SK-N-SH treated with all-trans-retinoic acid at 6 μM for 48 hours (cell line): ENCODE data around the gene DUOX2.

Source experiments
- ATAC-seq: fragments of 200-7000 bp; cut with Tn5 transposase; 3 replicates; pipeline ENCODE4 v1.9.1; 2020; ENCODE audit warnings: mild to moderate bottlenecking, moderate library complexity
- BACH2 ChIP-seq: fragments of 250-450 bp; sonication (Bioruptor Pico); IDR thresholded peaks from 2 replicates; pipeline ENCODE4 v1.9.0; 2021; ENCODE audit warnings: mild to moderate bottlenecking, borderline replicate concordance
- CREB5 ChIP-seq: fragments of 250-450 bp; sonication (Bioruptor Pico); IDR thresholded peaks from 2 replicates; pipeline ENCODE4 v1.5.1; 2020; ENCODE audit warnings: low read depth, mild to moderate bottlenecking, moderate library complexity
- CSDC2 ChIP-seq: fragments of 250-450 bp; sonication (Bioruptor Pico); IDR thresholded peaks from 2 replicates; pipeline ENCODE4 v1.5.0; 2020; ENCODE audit warnings: mild to moderate bottlenecking, moderate library complexity
- CSRNP3 ChIP-seq: fragments of 250-450 bp; sonication (Bioruptor Pico); IDR thresholded peaks from 2 replicates; pipeline ENCODE4 v1.5.1; 2021; ENCODE audit warnings: mild to moderate bottlenecking, moderate library complexity
- ESRRG ChIP-seq: fragments of 250-450 bp; sonication (Bioruptor Pico); IDR thresholded peaks from 2 replicates; pipeline ENCODE4 v1.6.1; 2021; ENCODE audit warnings: mild to moderate bottlenecking
- ISL1 ChIP-seq: fragments of 250-450 bp; sonication (Bioruptor Pico); IDR thresholded peaks from 2 replicates; pipeline ENCODE4 v2.1.2; 2022; ENCODE audit warnings: mild to moderate bottlenecking, moderate library complexity
- OSR1 ChIP-seq: fragments of 250-450 bp; sonication (Bioruptor Pico); IDR thresholded peaks from 2 replicates; pipeline ENCODE4 v1.8.0; 2022; ENCODE audit warnings: moderate library complexity, mild to moderate bottlenecking, inconsistent platforms
- PATZ1 ChIP-seq: fragments of 250-450 bp; sonication (Bioruptor Pico); IDR thresholded peaks from 2 replicates; pipeline ENCODE4 v1.8.0; 2020; ENCODE audit warnings: mild to moderate bottlenecking, moderate library complexity, borderline replicate concordance
- POU6F1 ChIP-seq: fragments of 250-450 bp; sonication (Bioruptor Pico); IDR thresholded peaks from 2 replicates; pipeline ENCODE4 v1.8.0; 2021; ENCODE audit warnings: low read depth, mild to moderate bottlenecking, moderate library complexity, borderline replicate concordance
- PPARA ChIP-seq: fragments of 250-450 bp; sonication (Bioruptor Pico); IDR thresholded peaks from 2 replicates; pipeline ENCODE4 v1.5.0; 2020; ENCODE audit warnings: mild to moderate bottlenecking, borderline replicate concordance
- RARB ChIP-seq: fragments of 250-450 bp; sonication (Bioruptor Pico); IDR thresholded peaks from 2 replicates; pipeline ENCODE4 v1.8.0; 2021; ENCODE audit warnings: mild to moderate bottlenecking, moderate library complexity
- TCF4 ChIP-seq: fragments of 250-450 bp; sonication (Bioruptor Pico); IDR thresholded peaks from 2 replicates; pipeline ENCODE4 v1.8.0; 2021; ENCODE audit warnings: mild to moderate bottlenecking, moderate library complexity, borderline replicate concordance
- TOX ChIP-seq: fragments of 250-450 bp; sonication (Bioruptor Pico); IDR thresholded peaks from 2 replicates; pipeline ENCODE4 v1.8.0; 2021; ENCODE audit warnings: mild to moderate bottlenecking, moderate library complexity, borderline replicate concordance
- TSHZ2 ChIP-seq: fragments of 250-450 bp; sonication (Bioruptor Pico); IDR thresholded peaks from 2 replicates; pipeline ENCODE4 v1.5.0; 2020; ENCODE audit warnings: mild to moderate bottlenecking, moderate library complexity
- ZC3H10 ChIP-seq: fragments of 250-450 bp; sonication (Bioruptor Pico); IDR thresholded peaks from 2 replicates; pipeline ENCODE4 v1.5.1; 2021; ENCODE audit warnings: mild to moderate bottlenecking, moderate library complexity
- ZFP3 ChIP-seq: fragments of 250-450 bp; sonication (Bioruptor Pico); IDR thresholded peaks from 2 replicates; pipeline ENCODE4 v1.5.0; 2020; ENCODE audit warnings: mild to moderate bottlenecking, moderate library complexity
- ZNF565 ChIP-seq: fragments of 450-650 bp; formaldehyde crosslinking; conservative IDR thresholded peaks from 2 replicates; pipeline ENCODE4 v1.5.0; 2020; ENCODE audit warnings: low read depth, mild to moderate bottlenecking, moderate library complexity
- ZNF70 ChIP-seq: fragments of 450-650 bp; formaldehyde crosslinking; IDR thresholded peaks from 2 replicates; pipeline ENCODE4 v1.5.0; 2020; ENCODE audit warnings: mild to moderate bottlenecking, moderate library complexity
- ZNF8 ChIP-seq: fragments of 450-650 bp; formaldehyde crosslinking; IDR thresholded peaks from 2 replicates; pipeline ENCODE4 v1.5.0; 2020; ENCODE audit warnings: mild to moderate bottlenecking, moderate library complexity

Gene DUOX2

GRCh38 chr15:45126535-45127158 is 12.7 kb upstream of the DUOX2 start (continued):
- TF ChIP-seq CREB5 (CRISPR knock-in tag): no peak
- TF ChIP-seq RARB (CRISPR knock-in tag): no peak
- TF ChIP-seq ZFP3 (CRISPR knock-in tag): no peak

GRCh38 chr15:45123397-45123796 is 9.4 kb upstream of the DUOX2 start:
- ATAC-seq: no peak
- TF ChIP-seq PATZ1: no peak
- TF ChIP-seq RARB (CRISPR knock-in tag): no peak
- no peak for TF ChIP-seq PPARA (CRISPR knock-in tag)
- no peak for TF ChIP-seq ESRRG (CRISPR knock-in tag)
- no peak for TF ChIP-seq ZFP3 (CRISPR knock-in tag)
- no peak for TF ChIP-seq TOX (CRISPR knock-in tag)
- TF ChIP-seq ZNF70 (CRISPR knock-in tag): no peak
- no peak for TF ChIP-seq ISL1 (CRISPR knock-in tag)
- no peak for TF ChIP-seq OSR1 (CRISPR knock-in tag)
- TF ChIP-seq BACH2 (CRISPR knock-in tag): no peak
- no peak for TF ChIP-seq ZC3H10 (CRISPR knock-in tag)
- no peak for TF ChIP-seq CSRNP3 (CRISPR knock-in tag)
- no peak for TF ChIP-seq CREB5 (CRISPR knock-in tag)
- TF ChIP-seq ZNF8 (CRISPR knock-in tag): no peak
- TF ChIP-seq ZNF565 (CRISPR knock-in tag): no peak
- no peak for TF ChIP-seq TCF4 (CRISPR knock-in tag)
- TF ChIP-seq POU6F1 (CRISPR knock-in tag): no peak
- no peak for TF ChIP-seq CSDC2
- no peak for TF ChIP-seq TSHZ2 (CRISPR knock-in tag)

- TF ChIP-seq TCF4 (CRISPR knock-in tag) (no peak), ISL1 (CRISPR knock-in tag) (no peak)
- no peak for ATAC-seq
Measured at GRCh38 chr15:45122719-45123118, 8.7 kb upstream of the DUOX2 start.
